Lower lobe of right lung (tissue), 2 donors: ENCODE results near the gene ARID2. TPM values are rescaled to one million over a fixed set of nuclear protein-coding genes. Genes with fewer than 3 reads are reported as not detected.

Experiments
- ATAC-seq, 2 donors: fragments of 200-7000 bp; cut with Tn5 transposase; one replicate each; pipeline ENCODE4 v1.9.1; 2020 to 2022; ENCODE audit warnings: mild to moderate bottlenecking in 2 of 2, moderate library complexity in 2 of 2
- DNase-seq: peaks from one replicate; pipeline ENCODE4 v3.0.0-alpha.2; 2020
- H3K27ac ChIP-seq: fragments of 200-600 bp; one replicate; pipeline ENCODE4 v1.8.0; 2022
- H3K27me3 ChIP-seq: fragments of 200-600 bp; one replicate; pipeline ENCODE4 v1.8.0; 2022; ENCODE audit warnings: low read depth
- H3K36me3 ChIP-seq: fragments of 200-600 bp; one replicate; pipeline ENCODE4 v1.8.0; 2022; ENCODE audit warnings: mild to moderate bottlenecking
- H3K4me1 ChIP-seq: fragments of 200-600 bp; one replicate; pipeline ENCODE4 v1.8.0; 2022
- H3K4me3 ChIP-seq: fragments of 200-600 bp; one replicate; pipeline ENCODE4 v1.8.0; 2022; ENCODE audit warnings: mild to moderate bottlenecking
- H3K9me3 ChIP-seq: fragments of 200-600 bp; one replicate; pipeline ENCODE4 v1.8.0; 2022
- CTCF ChIP-seq: fragments of 200-600 bp; IDR thresholded peaks from one replicate; pipeline ENCODE4 v1.8.0; 2022; ENCODE audit warnings: antibody characterized with exemption, mild to moderate bottlenecking
- intact Hi-C: fragments of 100-400 bp; cut with DNase I; formaldehyde crosslinking; loops from one replicate; pipeline ENCODE4 v1.11.0; 2022
- total RNA-seq: library from RNA; stranded (reverse); fragmentation: NEBNext Ultra II Directional; extraction: Animal tissue kit (Norgen Biotek cat#: 25700); gene quantifications from one replicate; pipeline ENCODE4 v1.2.1, GENCODE V29; 2021
- donor health status: DM: no; HTN: yes; CAD: no; lungs with severe emphysema.

ARID2 gene
- total RNA-seq, 1 donor from 2014 or later: 26.3 TPM

- ATAC-seq: peak in 1 of 2 donors; percentile 7
- intact Hi-C loops: no loop called here
Observed at GRCh38 chr12:45726603-45727300, 2.8 kb upstream of the ARID2 start.

GRCh38 chr12:45727301-45727979, 2.1 kb upstream of the ARID2 start:
- DNase-seq (peak; percentile 96), ATAC-seq (peak; percentile 81 to 88)
- no peak for TF ChIP-seq CTCF
- peak overlapping the region; percentile 97 for H3K27ac ChIP-seq
- no peaks in the 10 kb centered on the region for H3K9me3 ChIP-seq
- peaks cover 46% of the 10 kb centered on the region for H3K4me1 ChIP-seq
- peak overlapping the region; percentile 85 for H3K4me3 ChIP-seq
- H3K27me3 ChIP-seq: no peaks in the 10 kb centered on the region
- H3K36me3 ChIP-seq: no peaks in the 10 kb centered on the region
- intact Hi-C loops: no loop called here

More at GRCh38 chr12:45726603-45727300, 2.8 kb upstream of the ARID2 start:
- H3K27me3 ChIP-seq: no peaks in the 10 kb centered on the region
- H3K27ac ChIP-seq: peak overlapping the region; percentile 97
- H3K36me3 ChIP-seq: no peaks in the 10 kb centered on the region
- peak overlapping the region; percentile 85 for H3K4me3 ChIP-seq
- DNase-seq: peak; percentile 72
- peaks cover 43% of the 10 kb centered on the region for H3K4me1 ChIP-seq
- no peak for TF ChIP-seq CTCF
- H3K9me3 ChIP-seq: no peaks in the 10 kb centered on the region

GRCh38 chr12:45727980-45728629, 1.4 kb upstream of the ARID2 start:
- Histone ChIP-seq H3K27ac (peak overlapping the region; percentile 97), H3K27me3 (no peaks in the 10 kb centered on the region), H3K36me3 (no peaks in the 10 kb centered on the region), H3K4me1 (peaks cover 46% of the 10 kb centered on the region), H3K4me3 (peak overlapping the region; percentile 85), H3K9me3 (no peaks in the 10 kb centered on the region)
- DNase-seq: no peak
- ATAC-seq: no peak
- intact Hi-C loops: no loop called here
- no peak for TF ChIP-seq CTCF

GRCh38 chr12:45728630-45729232, 775 bp upstream of the ARID2 start:
- Histone ChIP-seq H3K4me1 (peaks cover 46% of the 10 kb centered on the region), H3K4me3 (peak overlapping the region; percentile 85), H3K9me3 (no peaks in the 10 kb centered on the region), H3K36me3 (no peaks in the 10 kb centered on the region), H3K27me3 (no peaks in the 10 kb centered on the region), H3K27ac (peak overlapping the region; percentile 97)
- intact Hi-C loops: no loop called here
- peak; percentile 97 for TF ChIP-seq CTCF
- peak; percentile 86 to 94 for ATAC-seq
- peak; percentile 98 for DNase-seq

- peak overlapping the region; percentile 85 for H3K4me3 ChIP-seq
- no peaks in the 10 kb centered on the region for H3K36me3 ChIP-seq
- DNase-seq (peak; percentile 67), ATAC-seq (no peak)
- H3K9me3 ChIP-seq: no peaks in the 10 kb centered on the region
- H3K27me3 ChIP-seq: no peaks in the 10 kb centered on the region
- TF ChIP-seq CTCF: no peak
- intact Hi-C loops: no loop called here
- peaks cover 43% of the 10 kb centered on the region for H3K4me1 ChIP-seq
- H3K27ac ChIP-seq: peak overlapping the region; percentile 97
Observed at GRCh38 chr12:45730084-45730347, 510 bp downstream of the ARID2 start.
